AML-193 (cell line): ENCODE data around the gene ANKMY1.

ENCODE experiments used
- DNase-seq, 2 experiments: peaks; one replicate each; lab custom pipeline; 2025; lab: John Stamatoyannopoulos, UW

ANKMY1 gene

DNA sequence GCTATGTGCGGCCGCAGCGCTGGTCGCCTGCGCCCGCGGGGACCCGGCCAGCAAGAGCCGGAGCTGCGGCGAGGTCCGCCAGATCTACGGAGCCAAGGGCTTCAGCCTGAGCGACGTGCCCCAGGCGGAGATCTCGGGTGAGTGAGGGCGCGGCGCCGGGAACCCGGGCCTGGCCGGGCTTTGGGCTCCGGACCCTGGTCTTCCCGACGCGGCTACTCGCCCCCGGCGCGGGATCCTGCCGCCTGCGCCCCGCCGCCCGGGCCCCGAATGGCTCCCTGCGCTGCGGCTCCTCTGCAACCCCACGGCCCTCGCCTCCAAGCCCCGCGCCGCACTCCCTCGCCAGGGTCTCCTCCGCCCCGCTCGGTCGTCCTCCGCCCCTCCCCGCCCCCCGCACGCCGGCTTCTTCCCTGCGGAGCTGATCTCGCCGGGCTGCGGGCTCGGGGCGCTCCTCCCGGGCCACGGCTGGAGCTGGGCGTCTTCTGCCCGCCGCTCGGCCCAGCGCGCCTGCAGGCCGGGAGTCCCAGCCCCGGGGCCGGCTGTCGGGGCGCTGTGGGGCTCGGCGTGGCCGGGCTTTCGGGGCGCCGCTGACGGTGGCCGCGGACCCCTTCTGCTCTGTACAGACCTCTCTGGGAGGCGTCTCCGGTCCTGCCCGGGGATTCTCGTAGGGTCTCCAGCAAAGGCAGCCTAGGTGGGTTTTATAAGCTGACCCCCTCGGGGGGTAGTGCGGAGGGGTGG lies 121.7 kb downstream of the ANKMY1 start:
- no peak for DNase-seq

DNA sequence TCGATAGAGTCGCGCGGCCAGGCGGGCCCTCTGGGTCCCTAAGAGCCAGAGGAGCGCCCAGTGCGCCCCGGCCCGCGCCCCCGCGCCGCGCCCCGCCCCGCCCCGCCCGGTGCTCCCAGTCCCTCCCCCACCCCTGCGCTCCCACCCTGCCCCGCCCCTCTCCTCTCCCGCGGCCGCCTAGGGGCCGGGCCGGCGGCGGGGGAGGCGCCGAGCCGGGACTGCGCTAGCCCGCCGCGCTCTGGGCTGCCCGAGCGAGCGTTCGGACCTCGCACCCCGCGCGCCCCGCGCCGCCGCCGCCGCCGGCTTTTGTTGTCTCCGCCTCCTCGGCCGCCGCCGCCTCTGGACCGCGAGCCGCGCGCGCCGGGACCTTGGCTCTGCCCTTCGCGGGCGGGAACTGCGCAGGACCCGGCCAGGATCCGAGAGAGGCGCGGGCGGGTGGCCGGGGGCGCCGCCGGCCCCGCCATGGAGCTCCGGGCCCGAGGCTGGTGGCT lies 122.3 kb downstream of the ANKMY1 start, which contains the start of gene GPC1:
Gene GPC1, plus strand, starts transcription at position 207 of the 491 bp plus-strand sequence. Its CDS starts 256 bp downstream, at position 463.
- DNase-seq, result peak; percentile 12 to 38

DNA sequence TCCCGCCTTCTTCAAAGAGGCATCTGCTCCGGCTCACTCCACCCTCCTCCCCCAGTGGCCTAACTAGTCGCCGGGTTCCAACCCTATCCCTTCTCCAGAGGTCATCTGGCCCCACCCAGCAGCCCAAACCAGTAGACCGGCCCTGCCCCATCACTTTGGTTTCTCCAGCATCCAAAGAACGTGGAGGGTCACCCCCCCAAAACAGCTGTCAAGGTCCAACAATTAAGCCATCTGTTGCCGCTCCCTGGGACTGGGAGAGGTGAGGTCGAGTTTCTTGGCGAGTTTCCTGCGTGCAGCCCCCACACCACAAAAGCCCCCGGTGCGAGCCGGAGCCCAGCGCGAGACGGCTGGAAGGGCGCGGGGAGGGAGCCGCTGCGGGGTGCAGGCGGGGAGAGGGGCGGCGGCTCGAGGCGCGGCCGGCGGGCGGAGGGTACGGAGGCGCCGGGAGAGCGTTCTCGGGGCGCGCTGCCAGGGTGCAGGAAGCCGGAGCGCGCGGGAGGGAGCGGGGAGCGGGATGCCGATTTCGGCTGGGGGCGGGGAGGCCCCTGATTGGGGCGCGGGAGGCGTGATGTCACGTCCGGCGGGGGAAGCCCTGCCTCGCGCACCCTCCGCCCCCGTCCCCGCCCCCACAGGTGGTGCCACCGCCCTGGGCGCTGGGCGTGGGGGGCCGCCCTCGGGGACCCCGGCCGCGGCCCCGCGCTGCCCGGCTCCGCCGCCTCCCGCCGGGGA lies 122.9 kb downstream of the ANKMY1 start:
- DNase-seq, result peak; percentile 54 to 57

DNA sequence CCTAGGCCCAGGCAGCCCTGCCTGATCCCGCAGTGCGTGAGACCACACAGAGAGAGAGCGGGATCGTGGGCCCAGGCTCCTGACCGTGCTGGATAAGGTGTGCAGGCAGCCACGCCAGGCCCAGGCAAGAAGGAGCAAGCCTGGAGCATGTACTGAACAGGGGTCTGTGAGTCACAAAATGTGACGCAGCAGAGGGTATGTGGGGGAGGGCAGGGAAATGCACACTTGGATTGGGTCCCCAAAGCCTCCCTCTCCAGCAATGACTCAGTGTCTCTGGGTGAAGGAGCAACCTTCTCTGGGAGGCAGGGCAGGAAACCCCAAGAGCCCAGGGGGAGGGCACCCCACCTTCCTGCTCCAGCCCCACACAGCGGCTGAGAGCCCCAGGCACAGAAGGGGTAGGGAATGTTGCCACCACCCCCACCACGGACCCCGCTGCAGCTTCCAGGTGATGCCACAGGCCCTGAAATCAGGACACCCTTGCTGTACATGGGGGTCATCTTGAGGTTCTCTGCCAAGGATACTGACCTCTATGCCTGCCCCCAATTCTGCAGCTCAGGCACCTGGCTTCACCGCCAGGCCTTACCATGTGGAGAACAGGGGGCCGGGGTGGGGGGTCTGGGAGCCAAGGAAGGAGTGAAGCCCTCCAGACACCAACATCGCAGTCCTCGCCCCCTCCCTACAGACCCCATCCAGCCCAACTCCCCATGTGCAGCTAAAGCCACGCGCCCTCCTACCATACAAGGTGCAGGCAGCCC lies 123.6 kb downstream of the ANKMY1 start:
- DNase-seq, result no peak

DNA sequence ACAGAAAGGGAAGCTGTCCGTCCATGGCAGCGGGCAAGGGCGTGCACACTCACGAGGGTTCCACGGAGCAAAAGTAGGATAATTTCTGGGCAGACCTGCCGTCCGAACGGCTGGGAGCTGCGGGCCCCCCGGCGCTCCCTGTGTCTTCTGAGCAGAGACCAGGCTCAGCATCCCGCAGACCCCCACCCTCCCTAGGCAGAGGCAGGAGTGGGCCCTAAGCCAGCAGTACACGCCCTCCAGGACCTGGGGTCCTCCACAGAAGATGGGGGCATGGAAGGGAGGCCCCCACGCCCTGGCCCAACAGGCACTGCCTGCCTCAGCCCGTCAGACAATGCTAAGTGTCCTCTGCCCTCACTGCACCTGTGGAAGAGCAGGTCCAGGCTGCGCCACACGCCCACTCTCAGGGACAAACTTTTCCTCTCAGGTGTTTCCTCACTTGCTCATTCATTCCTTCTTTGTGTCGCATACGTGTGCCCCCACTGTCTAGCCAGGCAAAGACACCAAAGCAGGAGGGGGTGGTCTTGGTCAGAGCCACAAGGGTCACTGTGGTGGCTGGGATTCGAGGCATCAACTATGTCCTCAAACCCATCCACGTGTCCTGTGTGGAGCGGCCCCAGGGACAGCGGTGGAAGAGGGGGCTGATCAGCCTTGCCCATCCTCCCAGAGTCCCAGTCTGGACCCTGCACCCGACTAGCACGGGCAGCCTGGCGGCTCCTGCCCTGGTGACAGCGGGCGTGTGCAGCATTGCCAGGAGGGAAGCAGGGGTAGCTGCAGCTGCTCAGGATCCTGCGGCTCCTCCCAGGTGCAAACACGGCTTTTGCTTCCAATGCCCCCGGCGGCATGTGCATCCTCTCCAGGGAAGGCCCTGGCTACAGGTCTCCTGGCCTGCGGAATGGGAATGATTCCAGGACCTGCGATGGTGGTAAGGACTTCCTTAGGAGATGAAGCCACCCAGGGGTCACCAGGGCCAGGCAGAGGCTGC lies 124.7 kb downstream of the ANKMY1 start:
- DNase-seq, result no peak

DNA sequence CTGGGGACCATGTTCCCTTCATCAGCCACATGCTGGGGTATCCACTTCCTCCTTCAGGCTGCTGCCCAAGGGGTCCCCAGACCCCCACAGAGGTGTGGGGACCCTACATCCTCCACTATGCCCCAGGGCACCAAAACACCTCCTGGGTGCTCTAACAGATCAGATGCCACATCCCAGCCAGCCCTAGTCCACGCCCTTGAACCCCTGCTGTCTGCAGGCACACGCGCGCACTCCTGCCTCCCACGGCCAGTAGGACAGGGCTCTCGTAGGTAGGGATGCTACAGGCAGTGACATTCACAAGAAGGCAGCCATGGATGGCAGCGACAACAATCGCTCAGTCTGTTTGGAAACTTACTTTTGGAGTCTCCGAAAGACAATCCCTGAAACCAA lies 125.4 kb downstream of the ANKMY1 start:
- DNase-seq, result no peak

DNA sequence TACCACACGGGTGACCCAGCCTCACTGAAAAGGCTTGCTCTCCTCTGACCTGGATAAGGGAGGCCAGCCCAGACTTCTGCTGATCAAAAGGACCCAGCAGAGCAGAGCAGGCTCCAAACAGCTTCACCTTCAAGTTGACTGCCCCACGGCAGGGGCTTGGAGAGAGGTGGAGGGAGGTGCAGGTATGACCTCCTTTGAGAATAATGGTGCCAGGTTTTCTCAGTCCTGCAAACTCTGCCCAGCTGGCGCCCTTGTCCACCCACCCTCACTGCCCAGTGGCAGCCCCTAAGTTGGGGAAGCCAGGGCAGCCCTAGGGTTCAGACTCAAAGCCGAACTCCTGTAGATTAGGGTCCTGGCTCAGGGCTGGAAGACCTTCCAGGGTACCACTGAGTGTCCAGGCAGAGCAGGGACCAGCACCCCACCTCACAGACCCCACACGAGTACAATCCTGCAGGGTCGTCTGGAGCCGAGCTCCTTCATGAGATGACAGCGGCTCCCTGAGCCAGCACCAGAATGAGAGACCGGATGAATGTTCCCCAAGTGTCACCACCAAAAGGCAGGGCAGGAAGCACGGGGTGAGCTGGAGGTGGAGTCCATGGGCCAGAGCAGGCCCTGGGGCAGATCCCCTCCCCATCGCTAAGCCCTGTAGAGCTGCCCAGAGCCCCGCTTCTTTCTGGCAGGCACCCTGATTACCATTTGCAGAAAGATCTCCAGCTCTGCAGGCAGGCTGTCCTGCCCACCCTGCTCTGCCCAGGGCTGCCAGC lies 125.9 kb downstream of the ANKMY1 start:
- no peak for DNase-seq

DNA sequence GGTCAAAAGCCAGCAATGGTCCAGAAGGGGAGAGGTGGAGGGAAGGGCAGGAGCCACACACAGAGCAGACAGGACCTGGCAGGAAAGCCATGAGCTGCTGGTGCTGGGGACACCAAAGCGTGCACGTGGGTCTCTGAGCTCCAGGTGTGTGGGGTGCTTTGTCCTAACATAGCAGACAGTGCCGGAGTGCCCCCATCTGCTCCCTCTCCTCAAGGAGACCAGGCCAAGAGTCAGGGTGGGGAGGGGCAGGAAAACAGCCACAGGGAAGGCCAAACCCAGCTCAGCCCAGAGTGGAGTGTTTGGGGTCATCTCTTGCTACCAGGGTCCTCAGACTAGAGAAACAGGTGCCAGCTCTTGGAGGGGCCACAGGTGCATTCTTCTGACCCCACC lies 126.5 kb downstream of the ANKMY1 start:
- DNase-seq, result no peak

DNA sequence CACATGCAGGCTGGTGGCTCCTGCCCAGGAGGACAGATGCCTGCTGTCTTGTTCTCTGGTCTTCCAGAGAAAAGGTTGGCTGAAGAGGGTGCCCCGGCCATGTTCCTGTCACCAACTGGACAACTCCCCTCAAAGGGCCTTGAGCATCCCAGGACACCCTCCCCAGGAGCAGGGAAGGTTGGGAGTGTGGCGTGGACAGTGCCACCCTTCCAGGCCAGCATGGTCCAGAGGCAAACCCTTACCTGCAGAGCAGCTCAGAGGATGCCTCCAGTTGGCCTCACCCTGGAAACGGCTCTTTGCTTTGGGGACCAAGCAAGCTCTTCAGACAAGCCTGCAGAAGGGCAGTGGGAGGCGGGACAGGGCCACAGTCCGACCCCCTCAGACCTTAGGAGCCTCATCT lies 127.2 kb downstream of the ANKMY1 start:
- no peak for DNase-seq

DNA sequence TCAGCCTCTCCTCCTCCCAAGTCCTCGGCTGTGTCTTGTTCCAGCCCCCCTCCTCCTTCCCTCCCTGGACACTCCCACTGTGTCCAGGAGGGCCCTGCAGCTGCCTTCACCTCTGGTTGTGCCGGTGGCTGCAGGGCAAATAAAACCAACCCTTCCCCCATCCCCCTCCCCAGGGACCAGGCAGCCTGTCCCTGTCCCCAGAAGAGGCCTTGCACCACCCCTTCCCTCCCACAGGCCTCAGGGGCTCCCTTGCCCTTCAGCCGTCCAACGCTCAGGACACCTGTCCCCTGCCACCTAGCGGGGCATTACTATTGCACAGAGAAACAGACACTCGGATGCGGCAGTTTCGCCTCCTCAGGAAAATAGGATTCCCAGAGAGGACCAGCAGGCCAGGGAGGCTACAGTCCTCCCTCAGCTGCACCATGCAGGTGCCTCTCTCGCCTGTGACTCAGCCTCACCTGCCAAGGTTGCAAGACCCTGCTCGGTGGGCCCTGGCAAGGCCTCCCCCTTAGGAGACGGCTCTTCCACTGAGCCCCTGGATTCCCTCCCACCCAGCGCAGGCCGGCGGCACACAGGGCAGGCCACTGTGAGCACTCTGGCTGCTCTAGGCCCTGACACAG lies 127.8 kb downstream of the ANKMY1 start:
- DNase-seq, result no peak
